ENCODE data around the gene ANGPT4.

The ANGPT4 gene

GRCh38 chr20:951384-952169, 35.4 kb upstream of the ANGPT4 start:
- Mint-ChIP-seq H3K27ac (no peak overlapping the region), H3K9me3 (peaks cover 9% of the 10 kb centered on the region), H3K4me3 (no peak overlapping the region), H3K36me3 (ENCODE audit: low read depth) (no peaks in the 10 kb centered on the region), H3K4me1 (ENCODE audit: low read depth) (peaks cover 5% of the 10 kb centered on the region), H3K27me3 (peaks cover 63% of the 10 kb centered on the region)
- intact Hi-C loops (cut with micrococcal nuclease): loop anchor here (10.0 kb wide), 1 partner anchor 67 kb away; no protein-coding TSS in a partner anchor

GRCh38 chr20:949717-950116, 33.6 kb upstream of the ANGPT4 start:
- Mint-ChIP-seq H3K9me3 (peaks cover 9% of the 10 kb centered on the region), H3K36me3 (ENCODE audit: low read depth) (no peaks in the 10 kb centered on the region), H3K27me3 (peaks cover 56% of the 10 kb centered on the region), H3K27ac (no peak overlapping the region), H3K4me3 (no peak overlapping the region), H3K4me1 (ENCODE audit: low read depth) (no peaks in the 10 kb centered on the region)
- intact Hi-C loops (cut with micrococcal nuclease): loop anchor here (10.0 kb wide), 1 partner anchor 65 kb away; no protein-coding TSS in a partner anchor

GRCh38 chr20:946826-947225, 30.7 kb upstream of the ANGPT4 start:
- no peaks in the 10 kb centered on the region for H3K36me3 Mint-ChIP-seq (ENCODE audit: low read depth)
- no peak overlapping the region for H3K4me3 Mint-ChIP-seq
- no peaks in the 10 kb centered on the region for H3K4me1 Mint-ChIP-seq (ENCODE audit: low read depth)

GRCh38 chr20:945841-946240, 29.7 kb upstream of the ANGPT4 start:
- H3K4me1 Mint-ChIP-seq (ENCODE audit: low read depth): no peaks in the 10 kb centered on the region
- peaks cover 9% of the 10 kb centered on the region for H3K9me3 Mint-ChIP-seq
- no peaks in the 10 kb centered on the region for H3K36me3 Mint-ChIP-seq (ENCODE audit: low read depth)
- H3K4me3 Mint-ChIP-seq: no peak overlapping the region
- H3K27me3 Mint-ChIP-seq: peaks cover 40% of the 10 kb centered on the region
- H3K27ac Mint-ChIP-seq: no peak overlapping the region
- intact Hi-C loops (cut with micrococcal nuclease): no loop called here

More at GRCh38 chr20:946826-947225, 30.7 kb upstream of the ANGPT4 start:
- intact Hi-C loops (cut with micrococcal nuclease): no loop called here
- H3K27me3 Mint-ChIP-seq: peaks cover 36% of the 10 kb centered on the region
- no peak overlapping the region for H3K27ac Mint-ChIP-seq
- H3K9me3 Mint-ChIP-seq: peaks cover 9% of the 10 kb centered on the region

GRCh38 chr20:944774-945410, 28.8 kb upstream of the ANGPT4 start:
- H3K27me3 Mint-ChIP-seq: peaks cover 42% of the 10 kb centered on the region
- no peaks in the 10 kb centered on the region for H3K4me1 Mint-ChIP-seq (ENCODE audit: low read depth)
- no peak overlapping the region for H3K27ac Mint-ChIP-seq
- intact Hi-C loops (cut with micrococcal nuclease): no loop called here
- no peaks in the 10 kb centered on the region for H3K36me3 Mint-ChIP-seq (ENCODE audit: low read depth)
- peaks cover 9% of the 10 kb centered on the region for H3K9me3 Mint-ChIP-seq
- no peak overlapping the region for H3K4me3 Mint-ChIP-seq

- intact Hi-C loops (cut with micrococcal nuclease): no loop called here
- Mint-ChIP-seq H3K27ac (no peak overlapping the region), H3K4me3 (no peak overlapping the region), H3K36me3 (ENCODE audit: low read depth) (no peaks in the 10 kb centered on the region), H3K4me1 (ENCODE audit: low read depth) (no peaks in the 10 kb centered on the region), H3K27me3 (peaks cover 38% of the 10 kb centered on the region), H3K9me3 (peaks cover 9% of the 10 kb centered on the region)
These were observed 28.0 kb upstream of the ANGPT4 start for GRCh38 chr20:944148-944547.

GRCh38 chr20:942611-943010, 26.5 kb upstream of the ANGPT4 start:
- no peak overlapping the region for H3K27ac Mint-ChIP-seq
- H3K36me3 Mint-ChIP-seq (ENCODE audit: low read depth): no peaks in the 10 kb centered on the region
- peaks cover 3% of the 10 kb centered on the region for H3K9me3 Mint-ChIP-seq
- H3K27me3 Mint-ChIP-seq: peaks cover 30% of the 10 kb centered on the region
- no peak overlapping the region for H3K4me3 Mint-ChIP-seq
- intact Hi-C loops (cut with micrococcal nuclease): no loop called here
- no peaks in the 10 kb centered on the region for H3K4me1 Mint-ChIP-seq (ENCODE audit: low read depth)

DNA sequence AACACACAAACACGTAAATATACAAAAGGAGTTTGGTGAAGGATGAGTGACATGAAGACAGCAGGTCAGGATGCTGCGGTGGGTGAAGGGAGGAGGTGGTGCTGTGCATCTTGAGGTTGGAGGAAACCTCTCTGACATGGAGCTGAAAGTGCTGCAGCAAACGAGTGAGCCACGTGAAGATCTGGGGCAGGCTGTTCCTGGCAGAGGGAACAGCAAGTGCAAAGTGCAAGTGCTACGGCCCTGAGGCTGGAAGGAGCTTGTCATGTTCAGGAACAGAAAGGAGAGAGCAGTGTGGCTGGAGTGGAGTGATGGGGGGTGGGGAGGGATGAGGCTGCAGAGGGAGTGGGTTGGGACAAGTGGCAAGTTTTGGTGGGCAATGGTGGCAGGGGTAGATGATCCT, 24.8 kb upstream of the ANGPT4 start:
- no peak overlapping the region for H3K4me3 Mint-ChIP-seq
- H3K36me3 Mint-ChIP-seq (ENCODE audit: low read depth): no peaks in the 10 kb centered on the region
- no peak overlapping the region for H3K27ac Mint-ChIP-seq
- H3K27me3 Mint-ChIP-seq: peaks cover 24% of the 10 kb centered on the region
- intact Hi-C loops (cut with micrococcal nuclease): no loop called here
- H3K9me3 Mint-ChIP-seq: no peaks in the 10 kb centered on the region
- H3K4me1 Mint-ChIP-seq (ENCODE audit: low read depth): no peaks in the 10 kb centered on the region

GRCh38 chr20:939606-940005, 23.5 kb upstream of the ANGPT4 start:
- no peak overlapping the region for H3K27ac Mint-ChIP-seq
- H3K4me1 Mint-ChIP-seq (ENCODE audit: low read depth): peaks cover 1% of the 10 kb centered on the region
- H3K36me3 Mint-ChIP-seq (ENCODE audit: low read depth): no peaks in the 10 kb centered on the region
- peaks cover 19% of the 10 kb centered on the region for H3K27me3 Mint-ChIP-seq
- intact Hi-C loops (cut with micrococcal nuclease): no loop called here
- H3K9me3 Mint-ChIP-seq: no peaks in the 10 kb centered on the region
- no peak overlapping the region for H3K4me3 Mint-ChIP-seq

DNA sequence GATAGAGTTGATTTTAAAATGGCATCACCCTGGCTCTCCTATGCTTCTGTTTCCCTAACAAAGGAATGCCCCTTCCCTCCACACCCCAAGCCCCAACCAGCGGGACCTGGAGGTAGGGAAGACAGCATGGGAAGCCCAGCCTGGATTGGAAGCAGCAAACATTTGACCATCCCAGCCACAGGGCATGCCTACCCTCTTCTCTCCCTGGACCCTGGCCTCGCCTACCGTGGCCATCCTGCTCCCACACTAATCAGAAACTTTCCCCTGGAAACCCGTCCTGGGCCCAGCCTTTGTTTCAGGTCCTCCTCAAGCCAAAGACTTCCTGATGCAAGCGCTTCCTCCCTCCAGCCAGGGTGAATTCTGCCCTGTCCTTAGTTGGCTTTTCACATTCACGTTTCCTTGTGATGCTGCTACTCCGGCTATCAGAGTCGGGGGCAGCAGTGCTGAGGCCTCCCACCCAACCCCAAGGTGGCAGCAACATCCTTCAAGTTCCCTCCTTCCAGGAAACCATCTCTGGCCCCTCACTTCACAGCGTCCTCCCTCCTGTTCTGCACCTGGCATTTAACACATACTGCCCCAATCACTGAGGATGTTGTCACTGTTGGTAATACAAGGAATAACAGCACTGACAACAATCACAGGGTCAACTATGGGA, 18.2 kb upstream of the ANGPT4 start:
- H3K27me3 Mint-ChIP-seq: no peaks in the 10 kb centered on the region
- intact Hi-C loops (cut with micrococcal nuclease): no loop called here
- H3K9me3 Mint-ChIP-seq: peaks cover 18% of the 10 kb centered on the region

GRCh38 chr20:933029-933428, 16.9 kb upstream of the ANGPT4 start:
- H3K9me3 Mint-ChIP-seq: peaks cover 18% of the 10 kb centered on the region
- H3K4me1 Mint-ChIP-seq (ENCODE audit: low read depth): peaks cover 7% of the 10 kb centered on the region

More for the DNA sequence above, 18.2 kb upstream of the ANGPT4 start:
- no peaks in the 10 kb centered on the region for H3K36me3 Mint-ChIP-seq (ENCODE audit: low read depth)
- no peak overlapping the region for H3K4me3 Mint-ChIP-seq
- H3K4me1 Mint-ChIP-seq (ENCODE audit: low read depth): peaks cover 7% of the 10 kb centered on the region
- no peak overlapping the region for H3K27ac Mint-ChIP-seq

DNA sequence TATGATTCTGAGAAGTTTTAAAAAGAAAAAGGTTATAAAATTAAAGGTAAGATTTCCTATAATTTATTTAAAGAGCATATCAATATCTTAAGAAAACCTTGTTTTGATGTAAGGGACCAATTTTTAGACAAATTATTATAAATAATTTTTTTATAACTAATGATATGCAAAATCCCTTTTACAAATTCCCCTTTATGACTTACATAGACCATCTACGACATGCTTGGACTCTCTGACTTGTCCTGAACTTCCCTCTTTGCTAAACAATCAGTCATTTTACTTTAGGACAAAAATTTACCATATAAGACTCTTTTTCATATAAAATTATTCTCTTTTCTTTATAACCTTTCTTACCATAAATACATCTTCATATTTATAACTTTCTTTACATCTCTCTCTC, 15.3 kb upstream of the ANGPT4 start:
- H3K36me3 Mint-ChIP-seq (ENCODE audit: low read depth): no peaks in the 10 kb centered on the region
- intact Hi-C loops (cut with micrococcal nuclease): no loop called here
- H3K27me3 Mint-ChIP-seq: no peaks in the 10 kb centered on the region
- H3K9me3 Mint-ChIP-seq: peaks cover 23% of the 10 kb centered on the region
- peaks cover 7% of the 10 kb centered on the region for H3K4me1 Mint-ChIP-seq (ENCODE audit: low read depth)
- no peak overlapping the region for H3K27ac Mint-ChIP-seq
- H3K4me3 Mint-ChIP-seq: no peak overlapping the region

More at GRCh38 chr20:933029-933428, 16.9 kb upstream of the ANGPT4 start:
- Mint-ChIP-seq H3K27me3 (no peaks in the 10 kb centered on the region), H3K27ac (no peak overlapping the region), H3K4me3 (no peak overlapping the region), H3K36me3 (ENCODE audit: low read depth) (no peaks in the 10 kb centered on the region)
- intact Hi-C loops (cut with micrococcal nuclease): no loop called here

DNA sequence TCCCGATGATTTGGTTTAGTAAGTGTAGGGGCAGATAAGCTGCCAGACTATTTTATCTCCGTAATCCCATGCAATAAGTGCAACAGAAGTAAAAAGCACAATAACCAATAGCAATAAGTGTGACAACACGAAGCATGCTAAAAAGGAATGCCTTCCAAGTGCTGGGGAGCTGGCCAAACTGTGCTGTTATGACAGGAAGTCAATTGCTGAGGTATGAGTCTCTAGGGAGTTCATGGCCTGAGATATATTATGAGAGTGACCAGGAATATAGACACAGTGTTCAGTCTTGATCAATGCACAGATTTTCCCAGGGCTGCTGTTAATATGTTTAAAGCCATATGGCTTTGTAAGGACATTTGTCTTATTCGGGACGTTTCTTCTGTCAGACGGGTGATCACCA, 10.5 kb upstream of the ANGPT4 start:
- peaks cover 22% of the 10 kb centered on the region for H3K4me1 Mint-ChIP-seq (ENCODE audit: low read depth)
- intact Hi-C loops (cut with micrococcal nuclease): no loop called here
- H3K4me3 Mint-ChIP-seq: no peak overlapping the region
- no peaks in the 10 kb centered on the region for H3K36me3 Mint-ChIP-seq (ENCODE audit: low read depth)
- no peak overlapping the region for H3K27ac Mint-ChIP-seq
- peaks cover 2% of the 10 kb centered on the region for H3K27me3 Mint-ChIP-seq
- H3K9me3 Mint-ChIP-seq: peaks cover 17% of the 10 kb centered on the region

DNA sequence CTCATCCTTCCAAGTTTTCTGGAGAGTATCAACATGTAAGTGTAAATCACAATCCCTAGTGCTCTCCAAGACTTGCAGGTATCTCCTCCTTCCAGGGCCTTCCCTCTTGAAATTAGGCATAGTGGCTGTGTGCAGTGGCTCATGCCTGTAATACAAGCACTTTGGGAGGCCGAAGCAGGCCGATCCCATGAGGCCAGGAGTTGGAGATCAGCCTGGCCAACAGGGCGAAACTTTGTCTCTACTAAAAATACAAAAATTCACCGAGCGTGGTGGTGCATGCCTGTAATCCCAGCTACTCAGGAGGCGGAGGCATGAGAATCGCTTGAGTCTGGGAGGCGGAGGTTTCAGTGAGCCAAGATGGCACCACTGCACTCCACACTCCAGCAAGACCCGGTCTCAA, 9.4 kb upstream of the ANGPT4 start:
- intact Hi-C loops (cut with micrococcal nuclease): no loop called here
- Mint-ChIP-seq H3K27ac (no peak overlapping the region), H3K4me3 (no peak overlapping the region), H3K4me1 (ENCODE audit: low read depth) (peaks cover 25% of the 10 kb centered on the region), H3K27me3 (peaks cover 2% of the 10 kb centered on the region), H3K9me3 (peaks cover 6% of the 10 kb centered on the region), H3K36me3 (ENCODE audit: low read depth) (no peaks in the 10 kb centered on the region)

Measured in dendritic cell treated with granulocyte-macrophage colony-stimulating factor and Interleukin-4, amounts not matched to agents 40 ng/mL and 50 ng/mL, for 4 days (primary cell).